ENCODE data around the gene CCDC60.

GRCh38 chr12:119306593-119306992, 27.9 kb upstream of the CCDC60 start:
- TF ChIP-seq CTCF (conservative IDR thresholded peaks at IDR 0.05) (no peak), ZFX (IDR thresholded peaks at IDR 0.05) (no peak)

Data from C4-2B (cell line).